Measurements from ENCODE around the gene ST8SIA5. TPM values are rescaled to one million over a fixed set of nuclear protein-coding genes. Genes with fewer than 3 reads are reported as not detected.

ST8SIA5 gene
- total RNA-seq, 1 experiment from 2014 or later = 5.4 TPM

Other genes starting within 250 kb of the ST8SIA5 start
- 0.35 to 0.64 TPM (median 0.57 TPM) in 3 replicates for gene LOXHD1, start 99.8 kb downstream of the ST8SIA5 start, total RNA-seq (2021)
- 50.7 to 60.6 TPM (median 57.8 TPM) in 3 replicates for gene PIAS2, start 160.5 kb upstream of the ST8SIA5 start, total RNA-seq (2021)
- 9.9 to 12.1 TPM (median 11.7 TPM) in 3 replicates for gene KATNAL2, start 160.5 kb upstream of the ST8SIA5 start, total RNA-seq (2021)